NCI-H1105 (cell line): ENCODE results near the gene KMT2D.

Experiments used
- DNase-seq: peaks from one replicate; lab custom pipeline; 2025; lab: John Stamatoyannopoulos, UW

The KMT2D gene

GRCh38 chr12:49051777-49052438 is 8.7 kb downstream of the KMT2D start:
- no peak for DNase-seq

GRCh38 chr12:49051373-49051764 is 9.2 kb downstream of the KMT2D start:
- DNase-seq: no peak

- no peak for DNase-seq
Measured at GRCh38 chr12:49050507-49051372, 9.9 kb downstream of the KMT2D start.

- no peak for DNase-seq
Measured at GRCh38 chr12:49049566-49050224, 10.9 kb downstream of the KMT2D start.

GRCh38 chr12:49048953-49049352 is 11.6 kb downstream of the KMT2D start:
- no peak for DNase-seq

- no peak for DNase-seq
Measured at GRCh38 chr12:49046129-49046895, 14.3 kb downstream of the KMT2D start.

GRCh38 chr12:49044660-49045059 is 15.9 kb downstream of the KMT2D start:
- no peak for DNase-seq

GRCh38 chr12:49043856-49044258 is 16.7 kb downstream of the KMT2D start:
- DNase-seq: no peak

GRCh38 chr12:49043241-49043640 is 17.4 kb downstream of the KMT2D start:
- no peak for DNase-seq

GRCh38 chr12:49041881-49042484 is 18.6 kb downstream of the KMT2D start:
- DNase-seq: no peak

GRCh38 chr12:49041036-49041880 is 19.3 kb downstream of the KMT2D start:
- no peak for DNase-seq

- no peak for DNase-seq
Measured at GRCh38 chr12:49040364-49040855, 20.2 kb downstream of the KMT2D start.

GRCh38 chr12:49039421-49040363 is 20.9 kb downstream of the KMT2D start:
- no peak for DNase-seq

- DNase-seq: no peak
Measured at GRCh38 chr12:49038291-49038955, 22.2 kb downstream of the KMT2D start.

GRCh38 chr12:49037947-49038237 is 22.7 kb downstream of the KMT2D start:
- DNase-seq: no peak

GRCh38 chr12:49037111-49037946 is 23.3 kb downstream of the KMT2D start:
- no peak for DNase-seq

- DNase-seq: no peak
Measured at GRCh38 chr12:49036029-49036428, 24.6 kb downstream of the KMT2D start.

- DNase-seq: no peak
Measured at GRCh38 chr12:49034286-49034622, 26.3 kb downstream of the KMT2D start.
